Activated naive CD4-positive, alpha-beta T cell treated with Interleukin-2 at 50 U/mL for 16 hours (primary cell): ENCODE results near the gene PIP5K1B.
"Not testable (repeated sequence)": the region's sequence is repeated elsewhere in the genome, so short reads cannot be mapped to it uniquely, and the experiment has no call there.

ENCODE experiments used
- DNase-seq: peaks from one replicate; pipeline ENCODE4 v3.0.0-alpha.2; 2020

The PIP5K1B gene, protein sequence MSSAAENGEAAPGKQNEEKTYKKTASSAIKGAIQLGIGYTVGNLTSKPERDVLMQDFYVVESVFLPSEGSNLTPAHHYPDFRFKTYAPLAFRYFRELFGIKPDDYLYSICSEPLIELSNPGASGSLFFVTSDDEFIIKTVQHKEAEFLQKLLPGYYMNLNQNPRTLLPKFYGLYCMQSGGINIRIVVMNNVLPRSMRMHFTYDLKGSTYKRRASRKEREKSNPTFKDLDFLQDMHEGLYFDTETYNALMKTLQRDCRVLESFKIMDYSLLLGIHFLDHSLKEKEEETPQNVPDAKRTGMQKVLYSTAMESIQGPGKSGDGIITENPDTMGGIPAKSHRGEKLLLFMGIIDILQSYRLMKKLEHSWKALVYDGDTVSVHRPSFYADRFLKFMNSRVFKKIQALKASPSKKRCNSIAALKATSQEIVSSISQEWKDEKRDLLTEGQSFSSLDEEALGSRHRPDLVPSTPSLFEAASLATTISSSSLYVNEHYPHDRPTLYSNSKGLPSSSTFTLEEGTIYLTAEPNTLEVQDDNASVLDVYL

DNA sequence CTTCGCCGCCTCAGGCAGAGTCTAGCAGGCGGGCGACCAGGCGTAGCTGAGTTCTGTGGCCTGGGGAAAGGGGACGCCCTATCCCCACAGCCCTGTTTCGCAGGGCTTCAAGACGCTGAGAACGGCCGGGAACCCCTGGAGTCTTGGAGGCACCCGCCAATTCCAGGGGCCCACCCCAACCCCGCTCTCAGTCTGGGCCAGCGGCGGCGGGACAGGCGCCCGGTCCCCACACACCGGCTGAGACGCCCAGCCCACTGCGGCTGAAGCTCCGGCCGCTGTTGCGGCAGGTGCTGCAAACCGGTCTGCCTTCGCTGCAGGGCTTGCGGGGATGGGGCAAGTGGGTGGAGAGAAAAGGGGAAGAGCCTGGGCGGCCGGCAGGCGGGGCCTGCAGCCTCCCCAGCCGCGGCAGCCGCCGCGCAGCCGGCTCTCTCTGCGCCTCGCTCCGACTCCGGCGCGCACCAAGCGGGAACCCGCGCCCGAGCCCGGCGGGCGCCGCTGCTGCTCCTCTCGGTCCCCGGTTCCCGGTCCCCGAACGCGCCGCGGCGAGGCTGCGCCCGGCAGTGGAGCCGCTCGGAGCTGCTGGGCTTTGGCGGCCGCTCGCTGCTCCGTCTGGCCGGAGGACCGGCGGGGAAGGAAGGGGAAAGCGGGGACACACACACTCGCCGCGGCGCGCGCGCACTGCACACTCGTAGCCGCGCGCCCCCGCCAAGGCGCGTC is at the start of gene PIP5K1B:
TSS of gene PIP5K1B (plus strand) at position 427 of the 717 bp plus-strand sequence. CDS start 117,375 bp downstream, outside the sequence.
- DNase-seq, result no peak

DNA sequence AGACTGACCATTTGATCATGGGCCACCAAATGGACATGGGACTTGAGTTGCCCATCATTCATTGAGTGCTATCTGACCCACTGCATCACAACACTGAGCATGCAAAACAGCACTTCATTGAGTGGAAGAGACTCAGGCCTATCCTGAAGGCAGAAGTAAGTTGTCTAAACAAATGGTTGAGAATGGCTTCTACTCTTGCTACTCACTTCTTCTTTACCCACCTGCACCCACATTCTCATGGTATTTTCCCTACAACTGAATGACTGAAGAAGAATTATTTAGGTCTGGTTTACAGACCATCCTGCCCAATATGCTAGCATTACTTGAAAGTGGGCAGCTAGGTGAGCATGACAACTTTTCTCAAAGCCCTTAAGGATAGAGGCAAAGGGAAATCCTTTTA is 41.0 kb upstream of the PIP5K1B start:
- no peak for DNase-seq

DNA sequence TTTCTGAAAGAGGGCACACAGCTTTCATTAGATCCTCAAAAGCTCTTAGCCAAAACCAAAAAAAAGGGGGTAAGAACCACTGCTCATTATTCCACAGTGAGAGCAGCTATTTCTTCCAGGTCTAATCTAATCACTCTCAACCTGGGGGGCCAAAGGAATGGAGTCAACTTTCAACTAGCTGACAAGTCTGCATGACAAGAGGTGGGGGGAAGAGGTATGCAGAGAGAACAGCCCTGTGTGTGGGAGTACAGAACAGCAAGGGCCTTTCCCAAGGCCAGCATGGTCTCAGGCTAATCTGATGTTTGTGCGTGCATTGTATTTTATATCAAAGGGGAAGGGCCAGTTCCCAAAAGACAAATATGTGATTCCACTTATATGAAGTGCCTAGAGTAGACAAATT is 36.9 kb upstream of the PIP5K1B start:
- DNase-seq, result no peak

DNA sequence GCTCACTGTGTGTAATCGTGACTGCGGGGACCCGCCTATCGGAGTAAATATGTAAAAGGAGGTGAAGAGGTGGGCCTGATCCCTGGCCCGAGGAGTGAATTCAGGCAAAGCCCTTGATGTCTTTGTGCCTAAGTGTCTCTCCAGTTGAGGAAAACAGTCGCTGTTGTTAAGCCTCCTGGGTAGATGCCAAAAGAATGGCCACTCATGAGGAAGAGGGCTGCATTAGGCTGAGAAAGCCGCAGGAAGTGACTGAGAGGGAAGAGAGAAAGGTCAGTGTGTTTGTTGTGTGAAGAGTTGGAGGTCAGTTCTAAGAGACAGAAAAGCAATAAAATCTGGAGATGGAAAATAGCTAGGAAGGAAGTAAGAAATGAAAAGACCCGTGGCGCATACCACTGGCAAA is 35.8 kb upstream of the PIP5K1B start:
- DNase-seq, result no peak

DNA sequence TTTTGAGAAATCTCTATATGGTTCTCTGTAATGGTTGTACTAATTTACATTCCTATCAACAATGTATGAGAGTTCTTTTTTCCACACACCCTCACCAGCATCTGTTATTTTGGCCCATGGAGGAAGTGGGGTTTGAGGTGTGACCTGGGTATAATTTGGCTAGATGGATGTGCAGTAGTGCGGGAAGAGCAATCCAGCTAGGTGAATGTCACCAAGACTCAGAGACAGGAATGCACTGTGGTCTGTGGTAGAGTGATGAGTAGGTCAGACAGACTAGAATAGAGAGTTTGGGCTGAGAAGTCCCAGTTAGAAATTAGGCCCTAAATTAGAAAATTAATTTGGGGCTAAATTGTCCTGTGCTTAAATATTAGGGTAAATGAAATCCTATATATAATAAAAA is 32.8 kb upstream of the PIP5K1B start:
- DNase-seq, result no peak

DNA sequence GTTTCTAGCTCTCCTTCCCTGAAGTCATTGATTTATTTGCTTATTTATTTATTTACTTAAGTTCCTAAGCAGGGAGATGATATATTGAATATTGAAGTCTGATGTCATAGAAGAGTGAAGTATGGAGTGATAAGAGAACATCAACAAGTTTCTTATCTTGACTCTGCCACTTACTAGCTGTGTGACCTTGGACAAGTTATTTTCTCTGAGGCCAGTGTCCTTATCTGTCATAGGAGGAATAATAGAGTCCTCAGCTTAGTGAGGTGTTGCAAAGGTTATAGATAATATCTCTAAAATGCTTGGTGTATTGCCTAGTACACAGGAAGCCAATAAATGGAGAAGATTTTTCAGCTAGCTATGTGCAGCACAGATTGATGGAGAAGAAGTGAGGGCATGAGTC is 32.4 kb upstream of the PIP5K1B start:
- no peak for DNase-seq

DNA sequence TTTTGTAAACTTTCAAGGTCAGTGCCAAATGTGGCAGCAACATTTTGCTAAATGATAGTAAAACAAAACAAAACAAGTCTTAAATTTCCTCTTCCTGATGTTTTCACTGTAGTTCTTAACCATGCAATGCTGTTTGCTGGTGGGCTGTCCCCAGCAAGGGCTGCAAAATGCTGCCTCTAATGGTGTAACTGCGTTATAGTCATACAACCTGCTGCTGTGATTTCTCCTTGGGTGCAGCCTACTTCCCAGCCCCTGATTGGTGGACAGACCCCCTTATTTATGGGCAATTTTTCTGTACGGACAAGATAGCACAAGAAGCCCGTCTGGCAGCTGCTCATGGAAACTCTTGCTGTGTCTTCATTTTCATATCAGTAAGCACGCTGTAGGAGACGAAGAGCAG is 26.6 kb upstream of the PIP5K1B start:
- no peak for DNase-seq

DNA sequence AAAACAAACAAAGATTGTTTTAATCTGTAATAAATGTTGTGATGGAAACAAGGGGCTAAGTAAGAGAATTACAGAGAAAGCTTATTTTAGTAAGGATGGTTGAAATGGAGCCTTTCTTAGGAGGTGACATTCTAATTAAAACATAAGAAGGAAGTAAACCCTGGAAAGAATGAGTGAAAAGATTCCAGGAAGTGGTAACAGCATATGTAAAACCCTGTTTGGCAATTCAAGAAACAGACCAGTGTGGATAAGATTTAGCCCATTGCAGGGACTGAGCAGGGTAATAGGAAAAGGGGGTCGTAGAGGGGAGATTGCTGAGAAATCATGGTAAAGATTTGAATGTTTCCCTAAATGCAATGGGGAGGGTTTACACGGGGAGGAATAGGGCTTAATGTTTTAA is 21.6 kb upstream of the PIP5K1B start:
- no peak for DNase-seq

DNA sequence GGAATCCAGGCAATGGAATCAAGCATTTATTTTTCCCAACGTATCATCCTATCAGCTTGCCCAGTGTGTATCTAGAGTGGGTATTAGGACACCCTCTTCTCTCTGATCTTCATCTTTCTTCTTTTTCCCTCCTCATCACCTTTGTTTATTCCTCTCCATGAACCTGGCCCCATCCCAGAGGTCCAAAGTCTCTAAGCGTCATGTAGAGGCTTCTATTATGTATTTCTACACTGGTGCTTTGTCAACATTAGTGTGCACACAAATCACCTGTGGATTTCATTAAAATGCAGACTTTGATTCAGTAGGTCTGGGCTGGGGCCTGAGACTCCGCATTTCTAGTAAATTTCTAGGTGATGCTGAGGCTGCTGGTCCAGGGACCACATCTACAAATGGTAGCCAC is 19.8 kb upstream of the PIP5K1B start:
- DNase-seq, result no peak

DNA sequence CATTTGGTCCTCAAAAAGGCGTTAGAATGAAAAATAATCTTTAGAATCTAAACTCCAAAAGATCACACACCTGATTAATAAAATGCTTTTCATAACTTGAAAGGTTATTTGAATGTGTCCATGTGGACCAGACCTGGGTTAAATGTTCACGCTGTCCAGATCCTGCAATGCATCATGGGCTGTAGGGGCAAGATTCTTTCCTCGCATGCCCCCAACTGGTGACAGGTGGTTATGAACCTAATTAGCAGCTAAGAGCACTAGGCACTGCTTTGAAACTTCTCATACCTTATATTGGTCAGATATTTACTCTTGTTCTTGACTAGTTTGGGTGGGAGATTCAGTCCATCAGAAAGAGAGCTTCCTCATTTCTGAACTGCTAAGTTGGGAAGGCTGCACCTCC is 19.3 kb upstream of the PIP5K1B start:
- no peak for DNase-seq

DNA sequence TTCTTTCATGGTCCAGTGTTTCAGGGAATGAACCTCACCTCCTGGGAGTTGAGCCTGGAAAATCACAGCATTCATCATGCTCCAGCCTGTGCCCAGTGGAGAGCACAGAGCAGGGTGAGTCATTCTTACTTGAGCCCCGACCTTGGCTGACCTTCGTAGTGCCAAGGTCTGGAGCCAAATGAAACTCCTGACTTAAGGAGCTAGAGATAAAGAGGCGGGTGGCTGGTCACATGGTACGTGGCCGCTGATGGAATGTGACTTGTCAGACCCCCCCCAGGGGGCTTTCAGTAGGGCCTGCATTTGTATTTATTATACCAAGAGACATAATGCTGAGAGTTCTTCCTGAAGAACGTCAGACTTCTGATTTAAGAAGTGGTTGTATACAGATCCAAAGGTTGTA is 15.0 kb upstream of the PIP5K1B start:
- DNase-seq, result no peak

DNA sequence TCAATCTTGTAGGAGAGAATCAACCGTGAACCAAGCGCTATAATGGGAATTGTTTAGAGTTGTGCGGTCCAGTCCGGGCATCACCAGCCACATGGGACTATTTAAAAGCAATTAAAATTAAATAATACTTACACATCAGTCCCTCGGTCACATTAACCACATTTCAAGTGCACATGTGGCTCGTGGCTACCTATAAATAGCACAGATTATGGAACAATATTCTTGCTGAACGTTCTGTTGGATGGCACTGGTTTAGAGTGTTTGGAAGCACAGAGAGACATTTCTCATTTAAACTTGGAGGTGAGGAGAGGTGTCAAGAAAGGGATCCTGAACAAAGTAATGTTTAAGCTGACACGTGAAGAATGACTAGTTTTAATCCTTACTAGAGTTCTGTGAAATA is 12.5 kb upstream of the PIP5K1B start:
- DNase-seq, result no peak

DNA sequence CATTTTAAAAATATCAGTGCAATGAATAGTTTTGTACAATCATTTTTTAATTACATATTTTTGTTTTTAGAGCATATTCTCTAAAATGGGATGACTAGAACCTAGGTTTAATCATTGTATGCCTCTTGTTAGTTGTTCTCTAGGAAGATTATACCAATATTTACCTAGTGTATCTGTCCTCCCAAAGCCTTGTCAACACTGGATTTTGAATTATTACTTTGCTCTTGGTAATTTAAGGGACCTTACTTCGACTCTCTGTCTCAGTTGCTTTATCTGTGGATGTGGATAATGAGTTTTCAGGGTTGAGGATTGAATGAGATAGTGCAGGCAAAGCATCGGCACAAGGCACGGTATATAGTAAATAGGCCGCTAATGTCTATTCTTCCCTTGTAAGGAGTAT is 10.9 kb upstream of the PIP5K1B start:
- DNase-seq, result no peak

DNA sequence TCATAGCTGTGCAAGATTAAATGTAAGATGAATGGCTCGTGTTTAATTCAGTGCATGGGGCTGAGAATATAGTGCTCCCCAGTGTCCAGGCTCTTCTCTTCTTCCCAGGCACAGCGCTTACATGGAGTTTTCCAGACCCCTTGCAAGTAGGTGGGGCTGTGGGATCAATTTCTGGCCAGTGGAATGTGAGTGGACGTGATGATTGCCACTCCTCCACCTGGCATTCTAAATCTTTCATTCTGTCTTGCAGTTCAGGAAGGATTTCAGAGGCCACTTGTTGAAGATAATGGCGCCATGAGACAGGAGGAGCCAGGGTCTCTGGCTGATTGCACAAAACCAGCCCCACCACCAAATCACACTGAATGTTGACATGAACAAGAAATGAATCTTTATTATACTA is 7.2 kb upstream of the PIP5K1B start:
- DNase-seq, result no peak

DNA sequence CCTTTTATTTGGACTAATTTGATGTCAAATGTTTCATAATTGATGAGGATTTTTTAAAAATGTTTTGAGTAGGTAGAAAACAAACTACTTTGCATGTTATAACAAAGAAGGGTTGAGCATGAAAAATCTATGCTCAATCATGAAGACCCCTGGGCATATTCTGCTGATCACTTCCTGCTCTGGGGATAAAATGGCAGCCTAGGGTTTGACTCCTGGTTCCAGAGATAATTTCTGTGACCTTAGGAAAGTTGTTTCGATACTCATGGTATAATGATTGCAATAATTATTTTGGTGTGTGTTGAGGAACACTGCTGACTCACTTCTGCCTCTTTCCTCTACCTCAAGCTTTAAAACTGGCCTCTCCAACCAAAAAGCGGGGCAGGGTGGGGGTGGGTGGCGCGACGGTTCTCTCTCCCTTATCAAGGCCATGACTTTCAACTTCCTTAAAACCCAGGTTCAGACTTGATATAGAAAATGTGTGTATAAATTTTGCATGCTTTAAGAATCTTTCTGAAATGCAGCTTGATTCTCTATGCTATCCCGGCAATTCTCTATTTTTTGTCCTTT is 6.0 kb upstream of the PIP5K1B start:
- DNase-seq, result no peak

DNA sequence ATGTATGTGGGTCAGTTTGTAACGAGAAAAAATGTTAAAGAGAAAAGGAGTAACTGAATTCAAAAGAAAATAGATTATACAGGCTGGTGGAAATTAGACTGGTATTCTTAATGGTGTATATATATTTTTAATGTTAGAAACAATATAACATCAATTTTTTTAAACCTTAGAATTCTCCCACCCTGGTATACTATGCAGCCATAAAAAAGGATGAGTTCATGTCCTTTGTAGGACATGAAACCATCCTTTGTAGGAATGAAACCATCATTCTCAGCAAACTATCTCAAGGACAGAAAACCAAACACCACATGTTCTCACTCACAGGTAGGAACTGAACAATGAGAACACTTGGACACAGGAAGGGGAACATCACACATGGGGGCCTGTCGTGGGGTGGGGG is 5.4 kb upstream of the PIP5K1B start:
- DNase-seq, result not testable (repeated sequence)

DNA sequence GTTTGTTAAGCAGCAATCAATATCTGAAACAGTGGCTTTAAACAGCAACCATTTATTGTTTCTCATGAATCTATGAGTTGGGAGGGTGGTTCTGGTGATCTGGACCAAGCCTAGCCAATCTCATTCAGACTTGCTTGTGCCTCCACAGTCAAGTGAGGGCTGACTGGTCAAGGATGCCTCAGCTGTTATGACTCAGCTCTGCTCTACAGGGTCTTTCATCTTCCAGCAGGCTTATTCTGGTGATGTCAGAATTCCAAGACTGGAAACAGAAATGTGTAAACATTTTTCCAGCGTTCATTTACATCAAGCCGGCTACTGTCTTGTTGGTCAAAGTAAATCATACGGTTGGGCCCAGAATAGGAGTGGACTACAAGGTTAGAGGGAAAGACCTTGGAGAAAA is 2.5 kb upstream of the PIP5K1B start:
- no peak for DNase-seq

DNA sequence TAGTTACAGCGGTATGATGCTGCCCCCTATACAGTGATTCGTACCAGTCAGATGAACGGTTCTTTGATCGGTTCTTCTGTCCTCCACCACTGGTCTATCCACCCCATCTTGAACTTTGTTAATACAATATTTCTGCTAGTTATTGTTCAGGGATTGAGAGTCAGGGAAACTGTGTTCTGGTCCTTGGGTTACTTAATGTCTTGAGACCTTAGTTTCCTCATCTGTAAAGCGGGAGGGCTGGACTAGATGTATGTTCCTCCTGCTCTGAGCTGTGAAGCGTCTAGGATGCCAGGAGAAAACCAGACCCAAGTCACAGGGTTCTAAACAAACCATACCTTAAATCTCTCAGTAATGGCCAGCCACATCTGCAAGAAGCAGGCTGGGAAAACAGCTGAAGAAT is 1.4 kb upstream of the PIP5K1B start:
- no peak for DNase-seq

DNA sequence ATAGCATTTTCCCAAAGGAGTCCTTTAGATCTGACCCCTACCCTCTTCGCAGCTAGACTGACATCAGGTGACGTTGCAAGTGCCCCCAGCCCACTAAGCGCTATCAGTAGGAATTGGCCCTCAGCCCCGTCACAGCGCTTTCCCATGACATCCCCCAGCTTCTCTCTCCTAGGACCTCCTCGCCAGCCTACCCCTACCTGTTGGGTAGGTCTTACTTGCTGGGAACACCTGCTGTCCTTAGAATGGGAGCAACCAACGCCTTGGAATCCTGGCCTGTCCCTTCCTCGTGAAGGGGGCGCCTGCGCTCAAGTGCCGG is 584 bp upstream of the PIP5K1B start:
- no peak for DNase-seq

DNA sequence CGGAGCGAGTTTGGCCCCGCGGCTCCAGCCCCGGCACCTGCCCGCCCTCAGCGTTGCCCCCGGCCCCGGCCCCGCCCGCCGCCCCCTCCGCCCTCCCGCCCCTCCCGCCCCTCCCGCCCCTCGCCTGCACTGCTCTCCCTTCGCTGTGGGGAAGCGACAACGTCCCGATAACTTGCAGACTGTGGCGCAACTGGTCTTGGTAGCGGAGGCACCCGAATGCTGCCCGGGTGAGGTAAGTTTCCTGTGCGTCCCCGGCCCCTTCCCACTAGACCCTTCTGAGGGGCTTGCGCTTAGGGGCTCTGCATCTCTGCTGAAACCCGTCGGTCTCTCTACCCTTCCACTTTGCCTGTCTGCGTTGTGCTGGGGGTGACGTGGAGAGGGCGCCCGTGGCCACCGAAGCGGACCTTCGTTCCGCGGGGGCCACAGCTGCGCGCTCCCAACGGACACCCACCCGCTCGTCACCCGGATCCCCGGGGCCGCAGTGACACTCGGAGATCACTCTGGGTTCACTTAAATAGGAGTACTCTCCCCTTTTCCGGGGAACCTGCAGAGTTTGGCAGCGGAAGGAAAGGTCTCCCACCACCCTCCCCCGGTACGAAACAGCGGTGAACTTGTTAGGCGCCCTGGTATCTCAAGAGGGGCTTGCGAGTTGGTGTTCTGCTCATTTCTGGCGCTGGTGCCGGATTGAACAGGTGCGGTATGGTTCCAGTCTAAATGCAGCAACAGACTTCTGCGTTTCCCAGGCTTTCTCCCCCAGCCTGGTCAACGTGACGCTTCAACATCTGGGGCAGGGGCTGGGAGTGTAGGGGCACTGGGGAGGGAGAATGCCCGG is 707 bp downstream of the PIP5K1B start:
- no peak for DNase-seq

DNA sequence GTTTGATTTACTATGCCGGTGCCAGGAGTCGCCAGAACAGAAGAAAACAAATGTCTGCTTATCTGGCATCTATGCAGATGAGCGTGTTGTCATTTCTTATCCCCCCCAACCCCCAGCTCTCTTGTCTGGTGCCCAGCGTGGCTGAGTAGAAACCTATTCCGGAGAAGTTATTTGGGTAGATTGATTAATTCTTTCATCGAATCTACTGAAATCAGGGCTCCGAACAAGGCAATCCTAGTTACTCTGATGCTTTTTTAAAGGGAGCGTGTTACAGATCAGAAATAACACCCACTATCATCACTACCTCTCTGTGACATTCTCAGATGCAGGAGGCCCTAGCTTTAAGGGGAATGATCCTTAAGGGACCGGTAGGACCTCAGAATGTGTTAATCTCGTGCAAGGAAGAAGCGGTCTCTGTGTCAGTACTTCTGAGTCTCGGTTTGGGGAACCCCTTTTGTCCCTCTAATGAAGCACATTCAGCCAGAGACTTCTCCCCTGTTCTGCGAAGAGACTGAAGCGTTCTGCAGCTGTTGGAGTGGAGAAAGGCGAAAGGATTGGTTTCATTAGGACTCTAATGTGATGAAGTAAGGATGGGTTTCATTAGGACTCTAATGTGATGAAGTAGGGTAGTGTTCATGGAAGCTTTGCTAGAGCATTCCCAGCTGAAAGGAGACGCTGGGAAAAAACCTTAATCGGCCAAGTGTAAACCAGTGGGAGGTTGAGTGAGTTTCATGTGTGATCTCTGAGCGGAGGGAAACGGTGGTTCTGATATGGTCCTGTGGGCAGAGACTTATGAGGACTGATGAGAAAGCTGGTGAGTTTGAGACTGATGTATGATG is 1.5 kb downstream of the PIP5K1B start:
- no peak for DNase-seq

DNA sequence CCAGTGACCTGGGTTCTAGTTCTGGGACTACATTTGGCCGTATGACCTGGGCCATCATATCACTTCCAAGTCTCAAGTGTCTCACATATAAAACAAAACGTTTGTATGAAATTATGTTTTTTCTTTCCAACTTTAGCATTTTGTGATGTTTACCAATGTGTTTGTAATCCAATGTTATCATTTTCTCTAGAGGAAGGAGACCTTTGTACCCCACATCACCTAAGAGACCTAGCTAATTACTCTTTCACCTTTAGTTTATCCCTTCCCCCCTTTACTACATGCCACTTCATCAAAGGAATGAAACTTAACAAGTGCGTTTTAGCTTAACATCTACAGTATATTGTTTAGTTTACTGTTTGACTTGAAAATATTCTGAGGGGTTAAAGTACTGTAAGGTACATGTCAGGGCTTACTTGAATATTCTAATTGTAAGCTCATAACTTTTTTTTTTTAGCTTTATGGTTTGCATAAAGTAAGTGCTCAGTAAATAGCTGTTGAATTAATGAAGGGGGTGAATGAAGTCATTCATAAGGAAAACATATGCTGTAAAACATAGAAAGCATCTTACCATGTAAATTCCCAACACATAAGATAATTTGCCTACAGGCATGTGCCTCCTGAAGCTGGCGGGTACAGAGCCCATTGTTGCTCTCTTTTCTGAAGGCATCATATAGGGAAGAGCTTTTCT is 2.9 kb downstream of the PIP5K1B start:
- DNase-seq, result no peak
